Measurements from ENCODE around the gene COPA.
"Not testable (repeated sequence)": the region's sequence is repeated elsewhere in the genome, so short reads cannot be mapped to it uniquely, and the experiment has no call there.

COPA gene

DNA sequence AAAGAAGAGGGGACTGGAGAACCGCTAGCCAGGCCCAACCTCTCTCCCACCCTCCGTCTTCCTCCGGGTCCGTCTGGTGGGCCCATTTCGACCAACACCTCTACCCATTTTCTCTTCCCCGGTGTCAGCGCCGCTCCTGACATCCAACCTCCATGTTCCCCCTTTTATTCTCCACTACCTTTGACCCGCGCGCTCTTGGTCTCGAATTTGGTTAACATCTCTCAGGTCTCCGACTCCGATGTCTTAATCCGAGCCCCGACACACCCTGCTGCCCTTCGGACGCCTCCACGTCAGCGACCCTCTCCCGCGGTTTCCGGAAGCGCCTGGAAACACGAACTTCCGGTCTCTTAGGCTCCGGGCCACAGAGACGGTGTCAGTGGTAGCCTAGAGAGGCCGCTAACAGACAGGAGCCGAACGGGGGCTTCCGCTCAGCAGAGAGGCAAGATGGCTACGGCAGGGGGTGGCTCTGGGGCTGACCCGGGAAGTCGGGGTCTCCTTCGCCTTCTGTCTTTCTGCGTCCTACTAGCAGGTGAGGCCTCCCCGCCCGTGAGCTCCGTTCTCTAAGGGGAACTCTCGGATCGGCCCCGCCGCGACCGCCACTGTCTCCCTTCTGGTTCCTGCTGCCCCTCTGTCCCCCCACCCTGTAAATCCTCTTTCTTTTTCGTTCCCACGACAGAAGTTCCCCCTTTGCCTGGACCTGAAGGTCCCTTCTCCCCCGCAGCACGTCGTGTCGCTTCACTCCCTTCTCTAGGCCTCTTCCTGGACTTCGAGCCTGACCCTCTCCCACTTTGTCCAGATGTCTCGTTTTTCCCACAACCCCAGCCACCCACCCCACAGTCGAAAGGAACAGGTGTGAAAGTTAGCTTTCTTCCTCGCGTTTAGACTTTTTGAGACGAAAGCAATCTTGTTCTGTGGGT is at the start of gene COPA, which contains the start of gene NCSTN:
Gene COPA, minus strand, starts transcription at position 298 of the 917 bp plus-strand sequence. Its CDS starts 80 bp downstream, at position 218.
Gene NCSTN, plus strand, starts transcription at position 431 of the 917 bp plus-strand sequence. Its CDS starts 14 bp downstream, at position 445.
- TF ChIP-seq, protein P1, sequence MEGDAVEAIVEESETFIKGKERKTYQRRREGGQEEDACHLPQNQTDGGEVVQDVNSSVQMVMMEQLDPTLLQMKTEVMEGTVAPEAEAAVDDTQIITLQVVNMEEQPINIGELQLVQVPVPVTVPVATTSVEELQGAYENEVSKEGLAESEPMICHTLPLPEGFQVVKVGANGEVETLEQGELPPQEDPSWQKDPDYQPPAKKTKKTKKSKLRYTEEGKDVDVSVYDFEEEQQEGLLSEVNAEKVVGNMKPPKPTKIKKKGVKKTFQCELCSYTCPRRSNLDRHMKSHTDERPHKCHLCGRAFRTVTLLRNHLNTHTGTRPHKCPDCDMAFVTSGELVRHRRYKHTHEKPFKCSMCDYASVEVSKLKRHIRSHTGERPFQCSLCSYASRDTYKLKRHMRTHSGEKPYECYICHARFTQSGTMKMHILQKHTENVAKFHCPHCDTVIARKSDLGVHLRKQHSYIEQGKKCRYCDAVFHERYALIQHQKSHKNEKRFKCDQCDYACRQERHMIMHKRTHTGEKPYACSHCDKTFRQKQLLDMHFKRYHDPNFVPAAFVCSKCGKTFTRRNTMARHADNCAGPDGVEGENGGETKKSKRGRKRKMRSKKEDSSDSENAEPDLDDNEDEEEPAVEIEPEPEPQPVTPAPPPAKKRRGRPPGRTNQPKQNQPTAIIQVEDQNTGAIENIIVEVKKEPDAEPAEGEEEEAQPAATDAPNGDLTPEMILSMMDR (IDR thresholded peaks at IDR 0.05; ENCODE audit: control extremely low read depth, extremely low read depth, low read depth, missing control alignments), result no peak
- DNase-seq (ENCODE audit: extremely low spot score), result peak; percentile 92
- ChIA-PET CTCF (interaction anchor here (0.9 to 1.8 kb wide), 3 partner anchors 9 to 150 kb away, joined by 3 to 7 read pairs (median 6); no protein-coding TSS in a partner anchor), POLR2A (interaction anchor here (0.5 kb wide), 1 partner anchor 292 kb away, joined by 4 read pairs; no protein-coding TSS in a partner anchor)

DNA sequence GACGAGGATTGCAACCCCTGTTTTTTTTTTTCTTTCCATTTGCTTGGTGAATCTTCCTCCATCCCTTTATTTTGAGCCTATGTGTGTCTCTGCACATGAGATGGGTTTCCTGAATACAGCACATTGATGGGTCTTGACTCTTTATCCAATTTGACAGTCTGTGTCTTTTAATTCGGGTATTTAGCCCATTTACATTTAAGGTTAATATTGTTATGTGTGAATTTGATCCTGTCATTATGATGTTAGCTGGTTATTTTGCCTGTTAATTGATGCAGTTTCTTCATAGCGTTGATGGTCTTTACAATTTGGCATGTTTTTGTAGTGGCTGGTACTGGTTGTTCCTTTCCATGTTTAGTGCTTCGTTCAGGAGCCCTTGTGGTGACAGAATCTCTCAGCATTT is 45.4 kb upstream of the COPA start:
- CTCF ChIA-PET, result interaction anchor here (1.8 to 2.9 kb wide), 2 partner anchors 10 to 12 kb away, joined by 5 to 9 read pairs; no protein-coding TSS in a partner anchor
- DNase-seq (ENCODE audit: extremely low spot score); POLR2A ChIA-PET: not testable (repeated sequence)

DNA sequence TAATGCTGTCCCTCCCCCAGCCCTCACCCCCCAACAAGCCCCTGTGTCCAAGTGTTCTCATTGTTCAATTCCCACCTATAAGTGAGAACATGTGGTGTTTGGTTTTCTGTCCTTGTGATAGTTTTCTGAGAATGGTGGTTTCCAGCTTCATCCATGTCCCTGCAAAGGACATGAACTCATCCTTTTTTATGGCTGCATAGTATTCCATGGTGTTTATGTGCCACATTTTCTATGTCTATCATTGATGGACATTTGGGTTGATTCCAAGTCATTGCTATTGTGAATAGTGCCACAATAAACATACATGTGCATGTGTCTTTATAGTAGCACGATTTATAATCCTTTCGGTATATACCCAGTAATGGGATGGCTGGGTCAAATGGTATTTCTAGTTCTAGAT is 41.8 kb upstream of the COPA start:
- CTCF ChIA-PET; DNase-seq (ENCODE audit: extremely low spot score); POLR2A ChIA-PET: not testable (repeated sequence)

DNA sequence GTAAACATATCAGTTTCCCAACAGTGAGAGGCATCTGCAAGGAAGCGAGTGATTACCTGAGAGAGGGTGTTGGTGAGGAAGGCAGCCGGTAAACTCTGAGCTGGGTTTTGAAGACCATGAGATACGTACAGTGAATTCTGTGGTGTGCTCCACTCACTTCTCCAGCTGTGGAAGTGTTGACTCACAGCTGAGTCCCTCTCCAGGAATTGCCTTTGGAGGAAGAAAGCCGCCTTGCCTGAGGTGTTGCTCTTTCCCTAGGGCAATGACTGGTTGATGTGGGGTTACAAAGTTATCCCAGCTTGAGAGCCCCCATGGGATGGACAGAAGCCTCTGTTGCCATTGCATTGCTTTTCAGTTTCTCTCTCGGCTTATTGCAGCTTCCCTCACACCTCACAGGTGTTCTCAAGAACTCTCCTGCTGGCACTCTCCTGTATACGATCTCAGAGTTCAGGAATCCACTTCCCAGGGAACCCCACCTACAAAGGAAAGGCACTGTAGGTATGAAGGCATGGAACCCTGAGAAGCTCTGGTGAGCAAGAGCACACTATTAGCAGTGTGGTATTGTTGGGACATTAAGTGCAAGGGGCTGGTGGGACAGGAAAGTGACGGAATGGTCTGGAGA is 34.6 kb upstream of the COPA start:
- ChIA-PET POLR2A (interaction anchor here (1.0 kb wide), 1 partner anchor 22 kb away, joined by 3 read pairs; no protein-coding TSS in a partner anchor), CTCF (interaction anchor here (0.6 to 7.8 kb wide), 38 partner anchors 9 to 370 kb away, joined by 3 to 125 read pairs (median 6); partner anchors contain the start of genes IGSF8 and NHLH1)
- TF ChIP-seq, protein P1 (IDR thresholded peaks at IDR 0.05; ENCODE audit: control extremely low read depth, extremely low read depth, low read depth, missing control alignments), result no peak
- no peak for DNase-seq (ENCODE audit: extremely low spot score)

DNA sequence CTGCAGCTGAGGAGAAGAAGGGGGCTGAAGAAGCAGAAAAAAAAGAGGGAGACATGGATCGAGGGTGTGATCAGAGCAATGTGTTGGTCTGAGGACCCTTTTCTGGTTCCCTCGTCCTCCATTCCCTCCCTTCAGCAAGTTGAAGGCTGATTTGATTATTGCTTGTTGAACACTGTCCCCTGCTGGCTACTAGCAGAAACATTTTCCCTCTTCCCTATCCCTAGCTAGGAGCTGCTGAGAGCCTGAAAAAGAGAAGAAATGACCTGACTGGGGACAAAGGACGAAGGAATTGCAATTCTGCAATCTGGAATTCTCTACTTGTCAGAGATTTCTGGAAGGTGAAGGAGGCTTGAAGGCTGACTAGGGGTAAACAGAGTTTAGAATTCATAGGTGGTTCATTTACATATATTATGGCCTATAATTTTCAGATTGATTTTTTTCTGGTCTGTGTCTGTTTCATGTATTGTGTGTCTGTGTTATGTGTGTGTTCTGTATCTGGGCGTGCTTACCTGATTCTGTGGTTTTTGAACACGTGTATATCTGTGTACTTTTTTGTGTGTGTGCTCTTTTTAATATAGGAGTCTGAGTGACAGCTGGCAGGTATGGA is 33.6 kb upstream of the COPA start:
- CTCF ChIA-PET, result interaction anchor here (0.7 to 7.8 kb wide), 65 partner anchors 10 to 438 kb away, joined by 3 to 125 read pairs (median 4); partner anchors contain the start of genes IGSF8, NHLH1 and VANGL2

DNA sequence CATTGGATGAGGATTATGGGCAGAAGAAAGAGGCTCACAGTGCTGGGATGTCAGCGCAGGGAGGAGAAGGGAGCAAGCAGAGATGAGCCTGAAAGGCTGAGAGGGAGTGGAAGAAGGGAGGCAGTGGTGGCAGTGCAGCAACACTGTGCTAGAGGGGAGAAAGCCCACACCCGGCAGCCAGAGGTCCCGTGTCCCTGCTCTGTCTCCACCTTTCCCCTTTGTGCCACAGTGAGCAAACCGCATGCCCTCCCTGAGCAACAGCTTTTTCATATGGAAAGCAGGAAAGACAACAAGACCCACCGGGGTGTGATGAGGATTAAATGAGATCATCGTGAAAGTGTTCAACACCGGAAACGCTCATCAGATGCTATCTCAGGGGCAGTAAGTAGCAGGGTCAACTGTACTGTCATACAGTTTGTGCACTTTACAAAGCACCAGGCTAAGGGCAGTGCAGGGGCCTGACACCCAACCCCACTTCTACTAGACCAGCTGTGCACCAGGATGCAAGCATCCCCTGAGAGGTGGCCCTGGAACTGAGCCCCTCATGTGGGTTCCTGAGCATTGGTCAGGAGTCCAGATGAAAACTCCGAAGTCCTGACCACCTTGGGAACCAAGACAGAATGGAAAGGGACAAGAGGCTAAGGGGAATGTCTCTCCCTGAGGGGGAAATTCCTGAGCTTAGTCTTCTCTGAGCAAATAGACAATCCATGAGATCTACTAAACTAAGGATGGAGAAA is 32.9 kb upstream of the COPA start:
- ChIA-PET POLR2A (interaction anchor here (0.9 kb wide), 1 partner anchor 185 kb away, joined by 3 read pairs; the partner anchor contains the start of gene CASQ1), CTCF (interaction anchor here (0.7 to 7.8 kb wide), 53 partner anchors 10 to 437 kb away, joined by 3 to 125 read pairs (median 6); partner anchors contain the start of genes IGSF8, NHLH1 and VANGL2)
- peak; percentile 42 for DNase-seq (ENCODE audit: extremely low spot score)
- TF ChIP-seq, protein P1 (IDR thresholded peaks at IDR 0.05; ENCODE audit: control extremely low read depth, extremely low read depth, low read depth, missing control alignments), result no peak

More for the DNA sequence above, 33.6 kb upstream of the COPA start:
- POLR2A ChIA-PET, result interaction anchor here (0.9 kb wide), 1 partner anchor 186 kb away, joined by 3 read pairs; the partner anchor contains the start of gene CASQ1
- DNase-seq (ENCODE audit: extremely low spot score), result peak; percentile 73
- TF ChIP-seq, protein P1 (IDR thresholded peaks at IDR 0.05; ENCODE audit: control extremely low read depth, extremely low read depth, low read depth, missing control alignments), result peak; percentile 91
